NCI-H2029 treated with DMSO at 0.1 percent for 48 hours (cell line): ENCODE measurements around the gene NUDT3.

Experiments used
- DNase-seq: peaks from one replicate; lab custom pipeline; 2025; lab: John Stamatoyannopoulos, UW

The NUDT3 gene

GRCh38 chr6:34238585-34239499 is 153.6 kb downstream of the NUDT3 start:
- no peak for DNase-seq

DNA sequence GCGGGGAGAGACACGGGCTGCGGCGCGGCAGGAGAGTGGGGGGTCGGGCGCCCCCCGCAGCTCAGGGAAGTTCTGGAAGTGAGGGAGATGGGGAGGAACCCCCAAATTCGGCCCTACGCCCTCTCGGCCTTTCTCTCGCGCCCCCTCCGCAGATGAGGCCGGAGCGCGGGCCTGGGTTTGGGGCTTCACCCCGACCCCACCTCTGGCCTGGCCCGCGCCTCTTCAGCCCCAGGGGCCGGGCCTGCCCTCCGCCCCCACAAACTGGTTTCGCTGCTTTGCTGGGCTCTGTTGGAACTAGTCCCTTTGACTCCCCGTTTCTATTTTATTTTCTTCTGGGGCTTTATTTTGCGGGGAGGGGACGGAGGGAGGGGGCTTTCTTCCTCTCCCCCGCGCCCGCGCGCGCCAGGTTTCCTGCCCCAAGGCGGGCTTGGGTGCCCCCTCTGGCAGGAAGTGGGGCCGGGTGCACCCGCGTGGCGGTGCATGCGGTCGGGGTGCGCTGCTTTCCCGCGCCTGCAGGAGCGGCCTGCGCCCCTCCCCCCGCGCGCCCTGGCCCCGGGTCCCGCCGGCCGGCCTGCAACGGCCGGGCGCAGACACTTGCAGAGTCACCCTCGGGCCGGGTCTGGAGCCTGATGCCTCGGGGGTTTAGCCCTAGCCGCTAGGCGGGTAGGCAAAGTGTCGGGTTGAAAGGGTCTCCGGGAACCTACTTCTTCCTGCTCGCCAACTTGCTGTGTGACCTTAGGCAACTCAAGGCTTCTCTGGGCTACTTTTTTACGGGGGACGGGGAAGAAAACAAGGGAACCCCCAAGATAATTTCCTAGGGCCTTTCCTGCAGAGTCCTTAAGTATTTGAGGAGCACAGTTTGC is 154.5 kb downstream of the NUDT3 start:
- DNase-seq, result no peak

DNA sequence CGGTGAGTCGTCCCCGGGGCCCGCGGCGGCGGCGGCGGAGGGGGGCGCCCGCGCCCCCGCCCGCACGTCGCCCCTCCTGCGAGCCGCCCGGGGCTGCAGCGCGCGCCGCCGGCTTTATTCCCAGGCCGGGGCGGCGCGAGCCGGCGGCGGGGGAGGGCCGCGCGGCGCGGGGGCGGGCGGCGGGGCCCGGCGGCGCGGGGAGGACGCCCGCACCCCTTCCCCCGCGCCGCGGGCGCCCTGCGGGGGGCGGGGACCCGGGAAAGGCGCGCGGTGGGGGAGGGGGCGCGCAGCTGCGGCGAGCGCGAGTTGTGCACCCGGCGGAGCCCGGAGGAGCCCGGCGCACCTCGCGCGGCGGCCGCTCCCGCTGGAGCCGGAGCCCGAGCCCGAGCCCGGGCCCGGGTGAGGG is 155.2 kb downstream of the NUDT3 start:
- DNase-seq, result no peak

DNA sequence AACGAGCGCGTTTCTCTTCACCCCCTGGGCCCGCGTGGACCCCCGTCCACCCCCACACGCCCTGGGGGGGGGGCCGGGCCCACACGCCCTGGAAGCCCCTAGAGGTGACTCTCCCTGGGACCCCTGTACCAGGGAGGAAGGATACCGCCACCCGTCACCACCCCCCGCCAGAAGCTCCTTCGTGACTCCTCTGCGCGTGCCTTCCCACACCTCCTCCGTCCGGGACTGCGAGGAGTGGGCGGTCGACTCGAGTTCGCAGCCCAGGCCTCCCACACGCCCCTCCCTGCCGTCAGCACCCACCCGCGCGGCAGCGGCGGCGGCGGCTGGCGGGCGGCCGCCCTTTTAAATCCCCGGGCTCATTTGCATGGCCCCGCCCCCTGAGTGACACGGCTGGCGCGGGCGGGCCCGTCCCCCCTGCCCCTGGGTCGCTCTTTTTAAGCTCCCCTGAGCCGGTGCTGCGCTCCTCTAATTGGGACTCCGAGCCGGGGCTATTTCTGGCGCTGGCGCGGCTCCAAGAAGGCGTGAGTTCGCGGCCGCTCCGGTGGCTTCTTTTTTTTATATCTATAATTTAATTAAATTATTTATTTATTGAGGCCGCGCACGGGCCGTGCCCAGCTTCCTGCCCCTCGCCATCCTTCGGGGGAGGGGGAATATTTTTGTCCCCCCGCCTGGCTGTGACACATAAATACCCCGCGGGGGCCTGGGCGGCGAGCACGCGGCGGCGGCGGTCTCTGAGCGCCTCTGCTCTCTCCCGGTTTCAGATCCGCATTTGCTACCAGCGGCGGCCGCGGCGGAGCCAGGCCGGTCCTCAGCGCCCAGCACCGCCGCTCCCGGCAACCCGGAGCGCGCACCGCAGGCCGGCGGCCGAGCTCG is 155.8 kb downstream of the NUDT3 start, which contains the start of gene HMGA1:
TSS of gene HMGA1 (plus strand) at position 431 of the 873 bp plus-strand sequence. CDS start 3,908 bp downstream, outside the sequence.
- peak; percentile 61 for DNase-seq

GRCh38 chr6:34236131-34236442 is 156.4 kb downstream of the NUDT3 start:
- DNase-seq, result no peak

DNA sequence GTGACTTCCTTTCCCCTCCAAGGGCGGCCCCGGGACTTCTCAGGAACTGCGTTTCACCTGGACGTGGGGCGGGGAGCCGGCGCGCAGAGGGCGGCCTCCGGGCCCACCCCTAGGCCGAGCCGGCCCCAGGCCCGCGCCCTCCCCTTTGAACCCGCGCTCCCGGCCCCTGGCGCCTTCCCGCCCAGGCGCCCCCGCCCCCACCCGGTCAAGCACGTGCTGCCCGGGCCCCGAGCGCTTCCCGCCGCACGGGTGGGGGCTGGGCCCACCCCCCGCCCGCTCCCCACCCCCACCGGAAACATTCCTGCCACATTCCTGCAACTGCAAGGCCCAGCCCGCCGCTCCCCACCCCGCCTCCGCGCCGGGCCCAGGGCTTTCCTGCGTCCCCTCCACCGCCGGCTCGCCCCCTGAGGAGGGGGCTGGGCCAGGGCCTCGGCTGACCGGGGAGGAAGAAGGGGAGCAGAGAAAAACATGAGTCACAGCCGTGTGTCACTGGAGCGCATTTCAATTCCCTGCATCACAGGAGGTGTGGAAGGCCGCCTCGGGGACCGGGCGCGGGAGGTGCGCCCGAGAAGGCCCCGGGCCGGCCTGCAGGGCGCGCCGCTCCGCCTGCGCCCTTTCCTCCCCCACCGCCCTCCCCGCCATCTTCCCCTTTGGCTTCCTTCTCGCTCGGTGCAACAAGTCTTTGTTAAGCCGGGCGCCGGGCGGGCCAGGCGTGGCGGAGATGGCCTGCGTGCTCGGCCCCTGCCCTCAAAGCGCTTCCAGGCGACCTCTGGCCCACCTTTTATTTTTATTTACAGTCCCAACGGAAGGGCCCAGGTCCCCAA is 156.9 kb downstream of the NUDT3 start:
- DNase-seq, result no peak

- DNase-seq, result no peak
Observed at GRCh38 chr6:34234667-34235306, 157.7 kb downstream of the NUDT3 start.

DNA sequence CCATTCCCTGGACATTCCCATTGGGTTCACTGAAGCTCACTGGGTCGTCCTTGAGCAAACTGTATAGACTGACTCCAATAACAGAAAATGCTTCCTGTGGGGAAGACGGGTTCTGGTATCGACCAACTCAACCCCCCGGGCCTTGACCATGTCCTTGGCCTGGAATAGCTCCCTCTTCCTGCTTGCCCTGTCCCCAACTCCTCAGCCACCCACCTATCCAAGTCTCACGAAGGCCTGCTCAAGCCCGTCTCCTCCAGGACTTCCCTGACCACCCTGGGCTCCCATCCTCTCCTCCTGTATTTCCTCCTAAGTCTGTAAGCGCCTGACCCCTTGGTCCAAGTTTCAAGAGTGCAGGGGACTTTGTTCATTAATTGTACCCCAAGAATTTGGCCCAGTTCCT is 158.6 kb downstream of the NUDT3 start:
- no peak for DNase-seq

- no peak for DNase-seq
Observed at GRCh38 chr6:34232901-34233300, 159.6 kb downstream of the NUDT3 start.

- no peak for DNase-seq
Observed at GRCh38 chr6:34231566-34232336, 160.7 kb downstream of the NUDT3 start.

DNA sequence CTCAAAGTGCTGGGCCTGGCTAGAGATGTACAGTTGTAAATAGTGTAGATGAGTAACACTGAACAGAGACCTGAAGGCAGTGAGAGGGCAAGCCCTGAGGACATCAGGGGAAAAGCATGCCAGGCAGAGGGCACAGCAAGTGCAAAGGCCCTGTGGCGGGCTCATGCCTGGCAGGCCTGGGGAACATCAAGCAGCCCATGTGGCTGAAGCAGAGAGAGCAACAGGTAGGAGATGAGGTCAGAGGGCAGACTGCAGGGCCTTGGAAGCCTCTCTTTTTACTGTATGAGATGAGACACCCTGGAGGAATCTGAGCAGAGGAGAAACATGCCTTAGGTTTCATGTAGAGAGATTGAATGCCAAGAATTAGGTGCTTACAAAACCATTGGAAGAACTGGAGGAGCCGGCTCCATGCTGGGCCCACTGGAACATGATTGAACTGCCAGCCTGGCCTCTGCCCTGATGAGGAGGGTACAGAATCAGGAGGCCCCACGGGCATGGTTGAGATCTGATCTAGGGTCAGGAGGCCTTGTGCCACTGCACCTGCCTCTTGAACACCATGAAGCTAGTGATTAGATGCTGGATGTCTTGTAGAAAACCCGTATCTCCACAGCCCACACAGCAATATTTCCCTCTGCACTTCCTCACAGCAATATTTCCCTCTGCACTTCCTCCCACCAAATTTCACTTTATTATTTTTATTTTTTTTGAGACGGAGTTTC is 161.7 kb downstream of the NUDT3 start:
- DNase-seq, result no peak

DNA sequence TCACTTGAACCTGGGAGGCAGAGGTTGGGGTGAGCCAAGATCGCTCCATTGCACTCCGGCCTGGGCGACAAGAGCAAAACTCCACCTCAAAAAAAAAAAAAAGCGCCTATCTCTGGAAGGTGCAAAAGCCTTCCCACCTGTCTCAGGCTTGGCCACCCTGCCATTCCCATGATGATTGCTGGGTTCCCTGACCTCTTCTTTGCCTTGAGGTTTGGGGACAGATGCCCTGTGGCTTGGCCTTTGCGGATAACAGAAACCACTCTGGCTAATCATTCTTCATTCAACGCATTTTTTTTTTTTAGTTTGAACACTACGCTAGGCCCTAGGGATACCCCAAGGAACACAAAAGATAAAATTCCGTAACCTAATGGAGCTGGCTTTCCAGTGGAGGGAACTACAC is 162.6 kb downstream of the NUDT3 start:
- no peak for DNase-seq
